Measurements from ENCODE around the gene INTS1.

Gene INTS1

DNA sequence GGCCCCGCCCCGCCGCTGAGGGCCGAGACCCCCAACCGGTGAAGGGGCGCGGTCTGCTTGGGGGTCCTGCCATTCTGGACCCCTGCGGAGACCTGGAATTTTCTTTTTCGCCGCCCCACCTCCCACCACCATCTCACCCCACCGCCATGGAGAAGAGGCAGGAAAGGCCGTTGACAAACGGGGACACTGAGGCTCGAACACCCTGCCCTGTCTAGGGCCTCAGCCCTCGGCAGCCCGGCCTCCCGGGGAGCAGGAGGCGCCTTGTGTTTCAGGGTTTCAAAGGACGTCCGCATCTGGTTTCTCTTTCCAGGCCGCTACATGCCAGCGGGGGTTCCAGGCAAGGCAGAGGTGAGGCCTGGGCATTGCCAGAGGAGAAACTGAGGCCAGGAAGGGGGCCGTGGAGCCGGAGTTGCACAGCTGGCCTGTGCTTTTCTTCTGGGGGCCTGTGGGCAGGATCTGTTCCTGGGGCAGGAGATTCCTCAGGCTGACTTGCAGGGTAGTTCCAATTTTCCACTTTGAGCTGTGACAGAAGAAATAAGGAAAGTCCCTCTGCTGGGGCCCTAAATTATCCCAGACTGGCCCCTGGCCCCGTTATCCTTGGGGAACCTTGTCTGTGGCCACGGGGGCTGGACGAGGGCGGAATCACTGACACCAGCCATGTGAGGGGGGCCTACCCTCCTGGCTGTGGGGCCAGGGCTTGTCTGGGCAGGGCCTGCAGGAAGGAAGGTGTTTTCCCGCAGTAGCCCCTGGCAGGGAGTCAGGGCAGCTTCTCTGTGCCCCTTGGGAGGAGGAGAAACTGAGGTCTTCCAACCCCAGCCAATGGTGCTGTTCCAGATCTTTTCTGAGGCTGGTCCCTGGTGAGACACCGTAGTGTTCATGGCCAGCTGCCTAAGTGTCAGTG lies 44.0 kb downstream of the INTS1 start:
- no peak for DNase-seq

DNA sequence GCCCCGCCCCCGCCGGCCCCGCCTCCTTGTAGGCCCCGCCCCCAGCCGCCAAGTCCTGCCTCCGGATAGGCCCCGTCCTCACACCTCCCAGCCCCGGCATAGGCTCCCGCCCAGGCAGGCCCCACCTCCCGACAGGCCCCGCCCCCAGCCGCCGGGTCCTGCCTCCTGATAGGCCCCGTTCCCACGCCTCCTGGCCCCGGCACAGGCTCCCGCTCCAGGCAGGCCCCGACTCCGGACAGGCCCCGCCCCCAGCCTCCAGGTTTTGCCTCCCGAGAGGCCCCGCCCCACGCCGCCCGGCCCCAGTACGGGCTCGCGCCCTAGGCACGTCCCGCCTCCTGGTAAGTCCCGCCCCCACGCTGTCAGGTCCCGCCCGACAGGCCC lies 44.7 kb downstream of the INTS1 start:
- peak; percentile 96 for DNase-seq

DNA sequence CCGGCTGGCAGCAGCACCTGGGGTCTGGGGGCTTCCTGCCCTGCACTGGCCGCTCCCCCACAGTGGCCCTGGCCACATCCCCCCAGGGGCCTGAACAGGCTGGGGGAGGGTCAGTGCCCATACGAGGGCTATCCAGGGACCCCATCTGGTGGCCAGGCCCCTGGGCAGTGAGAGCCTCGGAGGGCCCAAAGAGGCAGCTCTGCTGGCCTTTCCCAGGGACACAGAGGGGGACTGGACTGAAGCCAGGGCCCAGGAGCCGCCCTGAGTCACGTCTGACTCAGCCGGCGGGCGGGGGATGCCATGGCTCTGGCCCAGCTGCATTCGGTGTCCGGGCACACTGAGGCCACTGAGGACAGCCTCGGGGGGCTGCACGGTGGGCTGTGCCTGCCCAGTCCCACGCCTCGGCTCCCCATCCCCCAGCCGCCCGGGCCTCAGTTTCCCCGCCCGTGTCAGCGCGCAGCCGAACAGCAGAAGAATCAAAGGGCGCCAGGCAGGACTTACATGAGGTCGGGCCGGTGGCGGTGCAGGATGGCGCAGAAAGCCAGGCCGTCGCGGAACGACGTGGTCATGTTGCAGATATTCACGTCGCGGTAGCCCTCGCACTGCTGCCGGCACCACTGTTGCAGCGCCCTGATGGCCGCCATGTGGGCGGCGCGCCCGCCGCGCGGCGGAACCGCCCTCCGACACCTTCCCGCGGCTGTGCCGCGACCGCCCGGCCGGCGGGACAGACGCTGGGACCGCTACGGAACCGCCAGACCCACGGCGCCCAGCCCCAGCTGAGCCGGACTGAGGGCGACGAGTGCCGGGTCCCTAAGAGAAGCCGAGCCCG lies 45.3 kb downstream of the INTS1 start, which contains the start of gene MICALL2:
Gene MICALL2 (minus strand): TSS at position 788 of the 829 bp plus-strand sequence. CDS start 144 bp downstream, at position 644.
- peak; percentile 4 for DNase-seq

DNA sequence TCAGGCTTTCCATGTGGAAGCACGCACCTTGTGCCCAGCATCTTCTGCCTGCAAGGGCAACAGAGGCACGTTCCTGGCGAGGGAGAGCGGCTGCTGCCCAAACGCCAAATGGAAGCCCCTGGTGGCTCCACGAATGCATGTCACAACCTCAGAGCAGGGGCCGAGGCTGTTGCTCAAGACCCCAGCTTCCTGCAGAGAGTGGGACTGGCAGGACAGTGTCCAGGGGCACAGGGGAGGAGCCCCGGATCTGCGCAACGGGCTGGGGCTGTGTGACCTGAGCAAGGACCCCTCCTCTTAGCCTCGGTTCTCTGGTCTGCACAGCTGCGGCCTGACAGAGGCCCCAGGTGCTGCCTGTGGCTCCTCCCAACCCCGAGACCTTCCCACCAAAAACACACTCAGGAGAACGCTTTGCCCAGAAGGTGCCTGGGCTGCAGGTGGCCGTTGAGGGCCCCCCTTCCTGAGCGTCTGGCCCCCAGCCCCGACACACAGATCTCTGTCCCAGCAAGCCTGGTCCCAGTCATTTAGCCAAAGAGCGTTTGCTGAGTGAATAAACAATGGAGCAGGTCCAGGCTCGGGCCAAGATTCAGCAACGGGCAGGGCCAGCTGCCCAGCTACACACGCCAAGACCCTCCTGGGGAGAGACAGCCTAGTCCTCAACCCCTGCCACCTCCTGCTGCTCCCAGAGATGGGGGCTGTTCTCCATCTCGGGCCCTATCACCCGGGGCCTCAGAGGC lies 46.1 kb downstream of the INTS1 start:
- no peak for DNase-seq

DNA sequence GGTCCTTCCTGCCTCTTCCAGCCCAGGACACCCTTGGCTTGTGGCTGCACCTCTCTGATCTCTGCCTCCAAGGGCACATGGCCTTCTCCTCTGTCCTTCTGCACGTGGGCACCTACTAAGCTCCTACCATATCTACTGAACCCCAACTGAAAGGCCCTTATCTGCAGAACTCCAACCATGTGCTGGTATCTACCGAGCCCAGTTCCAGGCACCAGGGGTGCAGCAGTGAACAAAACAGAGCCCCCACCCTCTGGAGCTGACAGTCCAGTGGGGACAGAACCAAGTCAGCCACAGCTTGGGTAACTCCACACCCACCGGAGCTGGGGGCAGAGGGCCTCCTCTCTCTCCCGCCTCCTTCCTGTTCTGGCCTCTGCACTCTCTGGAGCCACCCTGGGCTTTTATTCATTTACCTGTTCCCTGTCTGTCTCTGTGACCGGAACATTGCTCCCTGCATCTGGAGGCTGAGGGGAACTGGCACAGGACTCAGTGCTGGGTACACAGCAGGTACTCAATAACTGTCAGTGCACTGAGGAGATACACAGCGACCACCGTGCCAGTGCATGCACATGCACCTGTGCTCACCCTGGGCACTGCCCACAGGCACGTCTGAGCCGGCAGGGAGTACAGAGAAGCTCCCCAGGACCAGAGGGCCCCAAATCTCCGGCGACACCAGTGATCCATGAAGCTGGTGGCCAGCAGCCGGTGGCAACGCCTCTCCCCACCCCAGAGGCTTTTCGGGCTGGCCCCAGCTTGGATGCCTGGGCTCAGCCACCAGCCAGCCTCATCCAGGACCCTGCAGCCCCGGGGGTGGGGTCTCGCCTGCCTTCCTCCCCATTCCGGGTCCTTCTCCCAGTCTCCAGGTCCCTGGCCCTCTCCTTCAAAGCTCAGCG lies 46.9 kb downstream of the INTS1 start:
- no peak for DNase-seq

DNA sequence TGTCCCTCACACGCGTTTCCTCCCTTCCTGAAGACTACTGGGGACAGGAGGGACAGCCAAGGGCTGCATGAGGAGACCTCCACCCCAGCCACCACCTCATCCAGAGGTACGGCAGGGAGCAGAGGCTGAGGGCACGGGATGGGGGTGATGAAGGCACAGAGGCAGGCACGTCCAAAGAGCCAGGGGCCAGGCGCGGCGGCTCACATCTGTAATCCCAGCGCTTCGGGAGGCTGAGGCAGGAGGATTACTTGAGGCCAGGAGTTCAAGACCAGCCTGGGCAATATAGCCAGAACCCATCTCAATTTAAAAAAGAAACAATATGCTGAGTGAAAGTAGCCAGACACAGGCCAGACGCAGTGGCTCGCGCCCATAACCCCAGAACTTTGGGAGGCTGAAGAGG lies 48.2 kb downstream of the INTS1 start:
- DNase-seq, result no peak

DNA sequence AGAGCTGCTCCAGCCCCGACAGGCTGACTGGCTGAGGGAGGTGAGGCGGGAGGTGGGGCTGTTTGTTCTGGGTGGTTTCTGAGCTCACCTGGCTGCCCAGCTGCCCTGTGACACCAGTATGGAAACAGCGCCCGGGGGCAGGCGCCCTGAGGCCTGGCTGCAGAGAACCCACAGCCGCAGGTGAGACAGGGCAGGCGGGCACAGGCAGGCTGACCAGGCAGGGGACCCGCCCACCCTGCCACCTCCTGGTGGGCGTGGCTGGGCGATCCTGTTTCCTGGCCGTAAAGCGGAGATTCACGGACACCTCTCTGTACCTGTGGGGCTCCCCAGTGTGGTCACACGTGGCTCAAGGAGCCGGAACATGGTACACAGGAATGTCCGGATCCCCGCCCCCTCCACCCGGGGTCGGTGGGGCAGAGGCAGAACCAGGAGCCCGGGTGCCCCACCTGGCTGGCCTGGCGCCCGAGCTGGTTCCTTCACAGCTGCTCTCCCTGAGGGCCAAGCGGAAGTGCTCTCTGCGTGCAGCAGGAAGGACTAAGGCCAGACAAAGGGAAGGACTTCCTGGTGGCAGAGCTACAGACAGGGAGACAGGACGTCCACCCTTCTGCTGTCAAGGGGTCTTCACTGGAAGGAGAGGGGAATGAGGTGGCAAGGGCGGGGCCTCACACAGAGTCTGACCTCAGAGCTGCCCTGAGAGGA lies 48.8 kb downstream of the INTS1 start:
- DNase-seq, result peak; percentile 84

DNA sequence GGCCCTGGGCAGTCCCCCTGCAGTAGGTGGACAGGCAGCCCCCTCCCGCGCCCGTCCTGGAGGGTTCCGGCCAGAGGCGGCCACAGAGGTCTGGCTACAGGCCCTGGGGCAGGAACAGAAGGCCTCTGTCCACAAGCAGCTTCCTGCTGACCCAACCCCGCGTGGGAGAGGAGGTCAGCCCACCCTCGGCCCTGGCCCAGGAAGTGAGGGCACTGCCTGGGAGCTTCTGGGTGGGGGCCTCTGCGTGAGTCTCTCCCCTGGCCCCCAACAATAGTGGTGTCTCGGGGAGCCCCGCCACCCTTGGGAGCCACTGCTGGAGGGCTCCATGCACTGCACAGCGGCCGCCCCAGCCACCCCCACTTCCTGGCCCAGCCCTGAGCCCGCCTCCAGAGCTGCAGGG lies 49.6 kb downstream of the INTS1 start:
- no peak for DNase-seq

DNA sequence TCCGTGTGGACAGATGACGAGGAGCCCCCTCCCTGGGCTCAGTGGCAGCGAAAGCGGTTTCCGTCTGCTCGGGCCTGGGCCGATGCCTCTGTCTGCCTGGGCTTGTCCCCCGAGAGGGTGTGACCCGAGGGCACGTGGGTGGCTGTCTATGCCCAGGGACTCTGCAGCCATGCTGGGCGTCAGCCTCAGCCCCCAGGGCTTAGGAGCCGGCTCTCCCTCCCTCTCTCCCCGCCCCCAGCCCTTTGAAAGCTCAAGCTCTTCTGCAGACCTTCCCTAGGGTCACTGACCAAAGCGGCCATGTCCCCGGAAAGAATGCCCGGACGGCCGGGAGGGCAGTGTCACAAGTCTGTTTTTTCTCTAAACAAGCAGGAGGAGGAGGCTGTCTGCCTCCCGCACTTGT lies 52.0 kb downstream of the INTS1 start:
- no peak for DNase-seq

DNA sequence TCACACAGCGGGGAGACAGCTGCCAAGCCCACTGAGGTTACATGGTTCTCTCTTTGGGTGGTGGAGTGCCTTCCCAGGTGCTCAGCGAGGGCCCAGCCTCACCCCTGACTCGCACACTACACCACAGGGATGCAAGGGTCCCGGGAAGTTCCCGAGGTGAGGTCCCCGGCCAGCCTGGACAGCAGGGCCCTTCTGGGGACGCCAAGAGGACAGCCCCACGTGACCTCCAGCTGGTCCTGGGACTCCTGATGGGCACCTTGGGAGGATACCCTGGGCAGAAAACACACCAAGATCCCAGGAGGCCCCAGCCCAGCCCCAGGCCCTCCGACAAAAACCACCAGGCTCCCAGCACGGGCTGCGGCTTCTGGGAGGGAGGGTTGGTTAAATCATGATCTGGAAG lies 53.2 kb downstream of the INTS1 start:
- no peak for DNase-seq

DNA sequence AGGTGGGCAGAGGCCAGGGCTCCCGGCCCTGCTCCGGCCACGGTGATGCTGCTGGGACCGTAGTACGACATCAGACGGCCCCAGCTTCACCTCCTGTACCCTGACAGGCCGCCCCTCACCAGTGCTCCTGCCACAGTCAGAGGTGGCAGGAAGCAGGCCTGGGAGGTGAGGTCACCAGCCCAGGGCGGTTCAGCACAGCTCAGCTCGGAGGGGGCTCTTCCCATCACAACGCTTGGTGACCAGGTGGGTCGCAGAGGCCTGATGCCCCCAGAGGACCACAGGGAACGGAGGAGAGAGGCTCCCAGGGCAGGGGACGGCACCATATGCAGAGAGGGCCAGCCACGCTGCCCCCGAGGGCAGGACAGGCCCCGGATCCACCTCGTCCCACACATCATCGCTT lies 53.8 kb downstream of the INTS1 start:
- no peak for DNase-seq

DNA sequence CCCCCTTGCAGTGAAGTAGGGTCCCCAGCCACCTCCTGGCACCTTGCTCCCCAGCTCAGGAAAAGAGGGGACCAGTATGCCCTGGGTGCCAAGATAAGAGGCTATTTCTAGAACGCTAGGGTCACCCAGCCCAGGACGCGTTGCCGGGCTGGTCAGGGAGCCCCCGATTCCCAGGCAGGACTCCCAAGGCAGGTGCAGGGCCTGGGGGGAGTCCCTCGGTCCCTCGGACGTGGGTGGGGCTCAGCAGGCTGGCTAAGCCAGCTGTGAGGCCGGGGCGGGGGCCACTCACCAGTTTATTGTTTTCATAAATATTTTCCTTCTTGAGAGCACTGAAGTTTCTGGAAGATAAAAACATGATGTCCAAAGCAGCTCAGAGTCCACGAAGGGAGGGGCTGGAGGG lies 54.2 kb downstream of the INTS1 start:
- no peak for DNase-seq

DNA sequence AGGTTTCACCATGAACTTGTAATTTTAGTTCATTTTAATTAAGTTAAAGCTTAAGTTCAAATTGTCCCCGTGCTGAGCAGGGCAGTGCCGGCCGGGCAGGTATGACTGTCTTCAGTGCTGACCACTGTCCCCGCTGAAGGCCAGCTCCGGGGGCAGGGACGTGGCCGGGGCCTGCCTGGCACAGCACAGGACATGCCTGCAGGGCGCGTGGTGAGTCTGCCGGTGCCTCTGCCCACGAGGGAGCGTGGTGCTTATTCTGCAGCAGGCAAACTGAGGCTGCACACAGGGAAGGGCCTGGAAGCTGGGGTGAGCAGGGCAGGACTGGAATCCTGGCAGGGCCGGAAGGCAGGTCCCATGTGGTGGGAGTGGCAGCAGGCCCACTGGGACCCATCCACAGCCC lies 54.7 kb downstream of the INTS1 start:
- DNase-seq, result no peak

DNA sequence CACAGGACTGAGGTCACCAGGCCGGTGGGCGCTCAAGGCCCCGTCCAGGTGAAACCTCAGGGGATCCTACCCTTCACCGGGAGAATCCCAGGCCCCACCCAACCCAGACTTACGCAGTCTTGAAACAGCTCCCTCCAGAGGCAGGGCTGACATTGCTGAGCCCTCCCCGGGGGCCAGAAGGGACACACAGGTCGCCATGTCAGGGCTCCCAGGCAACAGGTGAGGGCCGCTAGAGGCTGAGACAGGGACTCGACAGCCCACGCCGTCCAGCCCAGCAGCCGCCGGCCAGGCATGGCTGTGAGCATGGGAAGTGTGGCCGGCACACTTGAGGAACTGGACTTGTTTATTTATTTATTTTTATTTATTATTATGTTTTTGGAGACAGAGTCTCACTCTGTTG lies 55.2 kb downstream of the INTS1 start:
- no peak for DNase-seq

DNA sequence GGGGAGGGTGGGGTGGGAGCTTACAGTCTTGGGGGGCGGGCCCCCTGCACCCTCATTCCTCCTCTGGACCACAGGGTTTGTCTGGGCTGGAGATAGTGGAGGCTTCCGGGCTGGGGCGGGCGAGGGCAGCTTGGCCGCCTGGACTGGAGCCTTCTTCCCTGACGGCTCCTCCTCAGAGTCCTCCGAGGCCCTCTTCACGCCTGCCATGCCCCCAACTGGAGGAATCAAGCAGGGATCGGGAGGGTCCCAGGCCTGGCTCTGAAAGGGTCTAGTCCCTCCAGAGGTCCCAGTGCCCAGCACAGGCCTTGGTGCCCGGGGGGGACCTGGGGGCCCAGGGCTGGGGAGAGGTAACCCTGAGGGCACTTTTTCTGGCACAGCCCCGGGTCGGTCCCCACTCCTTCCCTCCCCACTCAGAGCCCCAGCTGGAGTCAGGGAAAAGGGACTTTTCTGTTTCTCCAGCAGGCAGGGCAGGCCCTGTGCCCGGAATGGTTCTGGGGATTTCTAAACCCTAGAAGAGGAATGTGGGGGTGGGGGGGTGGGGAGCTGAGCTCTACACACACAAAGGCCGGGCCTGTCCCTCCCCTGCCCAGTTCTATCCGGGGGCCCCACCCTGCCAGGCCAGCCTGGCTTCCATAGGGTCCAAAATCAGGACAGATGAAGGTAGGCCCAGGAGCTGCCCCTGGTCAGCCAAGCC lies 56.5 kb downstream of the INTS1 start:
- no peak for DNase-seq

DNA sequence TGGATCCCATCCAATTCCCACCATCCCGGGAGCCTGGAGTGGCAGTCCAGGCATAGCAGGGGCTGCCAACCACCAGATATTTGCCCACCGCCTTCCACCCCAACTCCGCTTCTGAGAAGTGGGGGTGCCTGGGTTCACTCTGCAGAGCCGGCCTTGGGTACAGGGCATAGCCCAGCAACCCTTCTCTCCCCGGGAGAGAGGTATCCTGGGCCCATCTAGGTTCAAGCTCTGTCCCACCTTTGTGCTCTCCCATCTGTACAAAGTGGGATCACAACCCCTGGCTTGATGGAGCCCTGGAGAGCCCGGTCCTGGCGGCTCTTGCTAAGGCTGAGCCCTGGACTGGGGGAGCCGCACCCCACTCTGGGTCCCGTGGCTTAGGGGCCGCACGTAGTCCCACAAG lies 57.1 kb downstream of the INTS1 start:
- DNase-seq, result no peak

DNA sequence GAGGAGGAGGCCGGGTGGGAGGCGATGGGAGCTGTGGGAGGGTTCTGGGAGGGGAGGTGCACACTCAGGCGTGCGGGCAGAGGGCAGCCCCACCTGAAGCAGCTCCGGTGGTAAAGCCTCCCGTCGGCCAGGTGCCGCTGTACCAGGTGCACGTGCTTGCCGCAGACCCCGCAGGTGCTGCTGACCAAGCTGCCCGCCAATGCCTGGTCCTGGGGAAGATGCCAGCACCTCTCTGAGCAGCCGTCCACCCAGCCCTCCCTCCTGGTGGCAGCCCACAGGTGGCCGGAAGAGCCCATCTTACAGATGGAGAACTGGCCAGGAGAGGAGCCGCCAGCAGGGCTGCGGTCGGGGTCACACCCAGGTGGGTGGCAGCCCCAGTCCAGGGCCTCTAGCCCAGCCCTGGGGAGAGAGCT lies 57.6 kb downstream of the INTS1 start:
- no peak for DNase-seq

DNA sequence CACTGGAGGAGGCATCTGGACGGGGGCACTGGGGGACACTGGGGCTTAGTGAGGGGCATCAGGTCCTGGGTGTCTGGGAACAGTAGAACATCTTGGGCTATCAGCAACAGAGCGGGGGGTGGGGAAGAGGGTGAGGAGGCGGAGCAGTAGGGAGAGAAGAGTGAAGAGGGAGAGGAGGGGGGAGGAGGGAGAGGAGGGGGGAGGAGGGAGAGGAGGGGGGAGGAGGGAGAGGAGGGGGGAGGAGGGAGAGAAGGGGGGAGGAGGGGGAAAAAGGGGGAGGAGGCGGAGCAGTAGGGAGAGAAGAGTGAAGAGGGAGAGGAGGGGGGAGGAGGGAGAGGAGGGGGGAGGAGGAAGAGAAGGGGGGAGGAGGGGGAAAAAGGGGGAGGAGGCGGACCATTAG lies 58.2 kb downstream of the INTS1 start:
- DNase-seq, result peak; percentile 55

DNA sequence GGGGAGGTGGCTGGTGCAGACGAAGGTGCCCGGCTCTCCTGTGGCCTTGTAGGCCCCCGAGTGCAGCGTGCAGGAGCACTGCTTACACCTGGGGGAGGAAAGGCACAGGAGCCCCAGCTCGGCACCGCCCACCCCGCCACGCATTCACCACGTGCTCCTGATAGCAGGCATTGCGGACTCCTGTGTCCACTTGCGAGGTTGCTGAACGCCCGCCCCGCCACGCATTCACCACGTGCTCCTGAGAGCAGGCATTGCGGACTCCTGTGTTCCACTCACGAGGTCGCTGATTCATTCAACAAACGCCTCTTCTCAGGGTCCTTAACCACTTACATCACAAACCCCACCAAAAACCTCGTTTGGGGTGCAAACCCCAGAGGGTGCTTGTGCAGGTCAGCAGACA lies 58.8 kb downstream of the INTS1 start:
- no peak for DNase-seq

DNA sequence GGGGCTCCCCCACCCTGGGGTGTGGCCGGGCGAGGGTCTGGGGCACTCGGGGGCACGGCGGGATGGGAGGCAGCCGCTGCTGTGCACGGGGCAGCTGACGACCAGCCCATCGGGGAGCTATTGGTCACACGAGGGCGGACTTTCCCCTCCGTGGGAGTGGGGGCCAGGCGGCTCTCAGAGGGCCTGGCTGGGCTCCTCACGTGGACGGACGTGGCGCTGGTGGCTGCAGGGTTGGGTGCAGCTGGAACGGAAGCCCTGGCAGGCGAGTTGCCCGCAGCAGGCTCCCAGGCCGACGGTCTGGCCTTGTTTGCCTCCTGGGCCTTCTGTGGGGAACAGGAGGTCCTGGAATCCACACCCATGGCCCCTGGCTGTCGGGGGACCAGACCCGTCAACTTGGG lies 59.3 kb downstream of the INTS1 start:
- DNase-seq, result no peak
